ENCODE data around the gene DNM3.

The DNM3 gene

DNA sequence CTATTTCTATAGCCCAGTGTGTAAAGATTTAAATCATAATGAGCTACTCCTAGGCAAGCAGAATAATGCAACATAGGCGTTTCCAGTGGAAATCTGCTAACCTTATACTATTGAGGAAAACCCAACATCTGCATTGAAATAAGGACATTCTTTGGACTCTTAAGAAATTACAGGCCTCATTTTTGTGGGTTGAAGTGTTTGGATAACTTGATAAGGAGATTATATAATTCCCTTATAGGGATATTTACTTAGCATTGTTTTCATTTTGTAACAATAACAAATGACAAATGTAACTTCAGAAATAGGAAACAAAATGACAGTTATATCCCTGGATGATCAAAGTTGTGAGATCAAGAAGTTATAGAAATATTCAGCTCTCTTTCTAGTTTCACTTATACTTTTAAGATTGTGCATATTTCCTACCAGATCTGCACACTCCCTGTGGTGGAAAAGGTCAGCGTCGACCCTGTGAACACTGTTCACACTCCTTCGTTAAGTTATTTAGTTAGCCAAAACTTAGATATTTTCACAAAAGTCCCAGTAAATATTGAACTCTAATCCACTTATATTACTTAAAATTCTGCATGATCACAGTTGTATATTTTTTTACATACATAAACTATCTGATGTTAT is 294.8 kb downstream of the DNM3 start:
- Mint-ChIP-seq H3K4me1 (ENCODE audit: low read depth) (peaks cover 20% of the 10 kb centered on the region), H3K27me3 (no peaks in the 10 kb centered on the region), H3K27ac (no peak overlapping the region), H3K4me3 (no peak overlapping the region), H3K9me3 (no peaks in the 10 kb centered on the region), H3K36me3 (ENCODE audit: low read depth) (no peaks in the 10 kb centered on the region)
- DNase-seq, result no peak

DNA sequence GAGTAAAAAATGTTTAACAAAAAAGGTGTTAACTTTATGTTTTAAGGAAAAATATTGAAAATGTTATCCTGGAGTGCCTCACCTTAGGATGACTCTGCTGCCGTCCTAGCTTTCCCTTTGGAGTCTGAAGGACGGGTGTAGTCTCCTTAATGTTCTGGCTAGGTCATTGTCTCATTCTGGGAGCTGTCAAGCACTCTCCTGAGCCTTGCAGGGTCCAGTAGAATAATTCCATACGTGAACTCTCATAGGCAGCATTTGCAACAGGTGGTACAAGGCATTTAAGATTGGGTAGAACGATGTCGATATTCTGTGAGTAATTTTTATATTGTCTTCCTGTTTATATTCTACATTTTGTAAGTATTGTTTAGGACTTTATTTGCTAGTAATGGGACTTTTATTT is 295.6 kb downstream of the DNM3 start:
- Mint-ChIP-seq H3K27ac (no peak overlapping the region), H3K9me3 (no peaks in the 10 kb centered on the region), H3K27me3 (no peaks in the 10 kb centered on the region), H3K4me3 (no peak overlapping the region), H3K36me3 (ENCODE audit: low read depth) (no peaks in the 10 kb centered on the region), H3K4me1 (ENCODE audit: low read depth) (peaks cover 20% of the 10 kb centered on the region)
- no peak for DNase-seq

DNA sequence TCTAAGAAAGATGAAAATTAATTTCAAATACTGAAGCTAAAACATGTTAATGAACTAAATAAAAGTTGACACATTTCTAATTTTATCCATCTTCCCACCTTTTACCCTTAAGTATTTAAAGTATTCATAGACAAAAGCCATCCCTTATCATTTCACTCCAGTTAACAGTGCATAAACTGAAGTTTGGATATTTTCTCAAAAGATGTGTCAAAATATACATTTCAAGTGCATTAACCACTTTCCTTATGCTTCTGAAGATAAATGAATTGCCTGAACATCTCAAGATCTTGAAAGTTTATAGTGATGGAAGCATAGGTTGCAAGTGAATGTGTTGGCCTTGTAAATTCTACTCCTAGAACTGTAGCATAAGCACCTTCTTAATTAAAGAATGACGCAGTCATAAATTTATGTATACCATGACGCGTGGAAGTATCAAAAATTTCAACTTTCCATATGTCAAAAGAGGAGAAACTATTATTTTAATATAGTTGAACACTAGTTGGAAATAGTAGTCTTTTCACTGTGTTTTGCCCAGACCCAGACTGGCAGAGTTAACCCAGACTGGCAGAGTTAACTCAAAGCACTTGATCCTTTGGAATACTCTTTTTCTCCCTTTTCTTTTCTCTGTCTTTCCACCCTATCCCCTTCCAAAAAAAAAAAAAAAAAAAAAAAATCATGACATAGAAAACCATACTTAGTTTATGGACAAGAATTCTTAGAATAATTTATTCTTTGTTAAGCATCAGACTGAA is 296.6 kb downstream of the DNM3 start:
- Mint-ChIP-seq H3K27me3 (no peaks in the 10 kb centered on the region), H3K4me1 (ENCODE audit: low read depth) (peaks cover 20% of the 10 kb centered on the region), H3K27ac (no peak overlapping the region), H3K9me3 (no peaks in the 10 kb centered on the region), H3K36me3 (ENCODE audit: low read depth) (no peaks in the 10 kb centered on the region), H3K4me3 (no peak overlapping the region)
- no peak for DNase-seq

DNA sequence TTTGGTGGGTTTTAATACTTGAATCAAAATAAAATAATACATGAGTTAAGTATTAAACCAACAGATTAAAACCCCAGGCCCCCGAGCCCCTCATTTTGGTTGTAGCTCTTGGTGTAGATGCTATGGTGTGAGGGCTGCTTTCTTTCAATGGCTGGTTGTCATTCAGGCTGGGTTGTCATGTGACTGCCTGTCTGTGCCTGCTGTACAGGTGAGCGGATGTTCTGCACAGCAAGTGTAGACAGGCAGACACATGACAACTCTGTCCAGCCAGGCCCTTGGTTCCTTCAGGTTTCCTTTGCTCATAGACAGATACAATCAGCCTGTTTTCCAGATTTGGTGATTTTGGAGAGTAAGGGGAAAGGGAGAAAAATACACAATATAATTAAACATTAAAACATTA is 297.3 kb downstream of the DNM3 start:
- Mint-ChIP-seq H3K9me3 (no peaks in the 10 kb centered on the region), H3K36me3 (ENCODE audit: low read depth) (no peaks in the 10 kb centered on the region), H3K4me3 (no peak overlapping the region), H3K4me1 (ENCODE audit: low read depth) (peaks cover 15% of the 10 kb centered on the region), H3K27me3 (no peaks in the 10 kb centered on the region), H3K27ac (no peak overlapping the region)
- no peak for DNase-seq

DNA sequence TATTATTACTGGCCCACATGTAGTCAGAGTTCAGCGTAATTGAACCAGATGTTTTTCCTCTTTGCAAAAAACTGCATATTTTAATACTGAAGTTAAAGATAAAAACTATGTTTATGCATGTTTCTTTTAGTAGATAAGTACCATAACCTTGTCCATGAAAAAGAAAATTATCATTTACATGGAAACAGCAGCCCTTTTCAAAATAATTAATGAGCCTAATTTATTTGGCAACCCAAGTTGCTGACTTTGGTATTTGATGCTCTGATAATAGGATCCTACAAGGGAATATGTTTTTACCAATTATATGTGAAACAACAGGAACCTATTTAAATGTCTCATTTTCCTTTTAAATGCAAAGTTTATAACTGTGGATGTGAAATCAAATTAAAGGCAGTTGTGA is 297.9 kb downstream of the DNM3 start:
- no peak for DNase-seq
- H3K9me3 Mint-ChIP-seq, result no peaks in the 10 kb centered on the region
- no peak overlapping the region for H3K4me3 Mint-ChIP-seq
- no peak overlapping the region for H3K27ac Mint-ChIP-seq
- H3K4me1 Mint-ChIP-seq (ENCODE audit: low read depth), result peaks cover 10% of the 10 kb centered on the region
- H3K36me3 Mint-ChIP-seq (ENCODE audit: low read depth), result no peaks in the 10 kb centered on the region
- no peaks in the 10 kb centered on the region for H3K27me3 Mint-ChIP-seq

DNA sequence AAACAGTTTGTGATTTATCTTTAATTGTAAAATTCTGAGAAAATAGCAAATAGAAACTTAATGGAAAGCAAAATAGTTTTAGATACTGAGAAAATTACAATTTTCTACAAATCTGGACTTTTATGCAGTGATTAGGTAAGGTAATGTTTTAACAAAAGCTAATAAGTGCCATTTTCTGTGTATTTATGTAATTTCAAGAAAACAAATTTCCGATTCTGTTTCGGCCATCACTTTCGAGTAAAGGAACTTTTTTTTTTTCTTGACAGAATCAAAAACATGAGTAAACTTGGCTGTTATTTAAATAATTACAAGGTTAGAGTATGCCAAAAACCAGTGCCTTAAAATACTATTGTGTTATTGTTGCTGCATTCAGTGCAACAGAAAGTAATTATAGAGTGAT is 298.8 kb downstream of the DNM3 start:
- no peaks in the 10 kb centered on the region for H3K9me3 Mint-ChIP-seq
- H3K27ac Mint-ChIP-seq, result no peak overlapping the region
- H3K4me3 Mint-ChIP-seq, result no peak overlapping the region
- DNase-seq, result no peak
- H3K36me3 Mint-ChIP-seq (ENCODE audit: low read depth), result no peaks in the 10 kb centered on the region
- H3K4me1 Mint-ChIP-seq (ENCODE audit: low read depth), result peaks cover 6% of the 10 kb centered on the region
- H3K27me3 Mint-ChIP-seq, result no peaks in the 10 kb centered on the region

DNA sequence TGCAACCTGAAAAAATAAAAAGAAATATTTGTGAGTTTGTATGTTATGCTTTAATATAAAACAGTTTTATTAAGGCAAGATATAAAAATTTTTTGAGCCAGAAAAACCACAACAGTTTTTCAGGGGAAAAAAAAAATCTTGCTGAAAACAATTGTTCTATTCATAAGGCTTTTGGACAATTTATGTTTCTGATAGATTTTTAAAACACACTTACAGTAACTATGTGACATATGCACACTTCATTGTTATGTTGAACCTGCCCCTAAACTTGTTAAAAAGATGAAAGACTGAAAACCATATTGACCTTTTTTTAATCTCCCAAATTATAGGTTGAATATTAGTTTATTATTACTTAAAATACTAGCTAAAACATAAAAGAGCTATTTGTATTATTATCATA is 299.3 kb downstream of the DNM3 start:
- no peak overlapping the region for H3K4me3 Mint-ChIP-seq

DNA sequence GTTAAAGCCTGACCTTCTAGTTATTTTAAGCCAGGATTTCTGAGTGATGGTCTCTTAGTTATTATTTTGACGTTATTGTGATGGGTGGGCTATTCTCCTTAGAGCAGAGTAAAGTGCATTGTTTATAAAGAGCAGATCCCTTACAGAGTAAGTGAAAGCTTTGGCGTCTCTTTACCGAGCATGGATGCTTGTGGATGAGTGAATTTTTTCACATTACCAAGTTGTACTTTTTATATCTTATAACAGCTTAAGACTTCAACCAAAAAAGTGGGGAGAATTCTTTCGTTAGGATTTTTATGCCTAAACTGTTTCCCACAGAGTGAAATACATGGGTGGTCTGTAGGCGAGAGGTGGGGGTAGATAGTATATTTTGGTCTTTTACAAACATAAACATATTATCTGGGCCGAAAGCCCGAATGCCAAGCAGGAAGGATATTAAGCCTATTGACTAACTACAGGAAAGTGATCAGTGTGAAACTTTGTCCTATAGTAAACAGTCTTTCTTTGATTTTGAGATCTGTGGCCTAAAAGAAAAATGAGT is 300.1 kb downstream of the DNM3 start:
- H3K4me3 Mint-ChIP-seq, result no peak overlapping the region
- no peaks in the 10 kb centered on the region for H3K9me3 Mint-ChIP-seq
- H3K27ac Mint-ChIP-seq, result no peak overlapping the region
- DNase-seq, result no peak
- H3K36me3 Mint-ChIP-seq (ENCODE audit: low read depth), result no peaks in the 10 kb centered on the region
- no peaks in the 10 kb centered on the region for H3K27me3 Mint-ChIP-seq
- peaks cover 17% of the 10 kb centered on the region for H3K4me1 Mint-ChIP-seq (ENCODE audit: low read depth)

More for the DNA sequence above, 299.3 kb downstream of the DNM3 start:
- Mint-ChIP-seq H3K27me3 (no peaks in the 10 kb centered on the region), H3K27ac (no peak overlapping the region), H3K9me3 (no peaks in the 10 kb centered on the region), H3K4me1 (ENCODE audit: low read depth) (peaks cover 10% of the 10 kb centered on the region), H3K36me3 (ENCODE audit: low read depth) (no peaks in the 10 kb centered on the region)
- DNase-seq, result no peak

DNA sequence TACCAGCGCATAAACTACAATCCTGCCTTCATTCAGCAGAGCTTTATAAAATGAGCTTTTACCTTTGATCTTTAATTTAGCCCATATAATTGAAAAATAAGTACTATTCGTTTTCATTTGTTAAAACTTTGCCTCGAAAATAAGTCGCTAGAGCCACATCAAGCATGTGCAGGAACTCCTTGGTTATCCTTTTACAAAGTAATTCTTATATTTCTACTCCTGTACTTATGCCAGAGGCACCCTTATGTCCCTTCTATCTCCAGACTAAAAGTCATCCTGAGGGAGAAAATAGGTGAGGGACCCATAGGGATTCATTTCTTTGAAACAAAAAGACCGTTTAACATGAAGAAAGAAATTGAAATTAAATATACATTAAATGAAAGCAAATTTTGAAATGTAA is 301.0 kb downstream of the DNM3 start:
- no peak for DNase-seq
- no peaks in the 10 kb centered on the region for H3K9me3 Mint-ChIP-seq
- no peaks in the 10 kb centered on the region for H3K36me3 Mint-ChIP-seq (ENCODE audit: low read depth)
- H3K27ac Mint-ChIP-seq, result no peak overlapping the region
- H3K4me1 Mint-ChIP-seq (ENCODE audit: low read depth), result peaks cover 22% of the 10 kb centered on the region
- H3K27me3 Mint-ChIP-seq, result no peaks in the 10 kb centered on the region
- no peak overlapping the region for H3K4me3 Mint-ChIP-seq

DNA sequence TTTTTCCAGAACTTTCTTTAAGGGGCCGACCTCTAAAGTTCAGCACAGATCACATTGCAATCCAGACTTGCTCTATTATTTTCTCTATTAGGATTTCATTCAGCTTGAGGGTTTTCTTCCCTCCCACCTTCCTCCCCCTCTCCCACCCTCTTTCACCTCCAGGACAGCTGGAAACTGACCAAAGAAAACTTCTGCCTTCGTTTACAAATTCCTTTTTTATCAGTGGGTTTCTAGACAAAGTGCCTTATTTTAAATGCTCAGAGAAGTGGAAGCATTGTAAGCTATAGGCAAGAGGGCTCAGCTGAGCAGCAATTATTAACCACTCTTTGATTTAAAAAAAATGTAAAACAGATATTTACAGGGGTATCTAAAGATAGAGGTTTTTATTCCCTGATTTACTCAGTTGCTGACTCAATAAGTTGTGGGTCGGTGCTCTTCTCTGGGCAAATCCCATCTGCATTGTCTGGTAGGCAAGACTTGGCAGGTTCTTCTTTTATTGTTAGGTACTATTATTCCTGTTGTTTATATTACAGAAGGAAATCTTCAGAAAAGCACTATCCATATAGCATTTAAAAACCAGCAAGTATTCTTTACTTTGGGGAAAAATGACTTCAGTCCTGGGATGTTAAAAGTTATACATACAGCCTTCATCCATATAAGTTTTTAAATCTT is 302.2 kb downstream of the DNM3 start:
- no peak for DNase-seq
- Mint-ChIP-seq H3K4me3 (no peak overlapping the region), H3K4me1 (ENCODE audit: low read depth) (peaks cover 22% of the 10 kb centered on the region), H3K9me3 (no peaks in the 10 kb centered on the region), H3K27me3 (no peaks in the 10 kb centered on the region), H3K27ac (no peak overlapping the region), H3K36me3 (ENCODE audit: low read depth) (no peaks in the 10 kb centered on the region)

DNA sequence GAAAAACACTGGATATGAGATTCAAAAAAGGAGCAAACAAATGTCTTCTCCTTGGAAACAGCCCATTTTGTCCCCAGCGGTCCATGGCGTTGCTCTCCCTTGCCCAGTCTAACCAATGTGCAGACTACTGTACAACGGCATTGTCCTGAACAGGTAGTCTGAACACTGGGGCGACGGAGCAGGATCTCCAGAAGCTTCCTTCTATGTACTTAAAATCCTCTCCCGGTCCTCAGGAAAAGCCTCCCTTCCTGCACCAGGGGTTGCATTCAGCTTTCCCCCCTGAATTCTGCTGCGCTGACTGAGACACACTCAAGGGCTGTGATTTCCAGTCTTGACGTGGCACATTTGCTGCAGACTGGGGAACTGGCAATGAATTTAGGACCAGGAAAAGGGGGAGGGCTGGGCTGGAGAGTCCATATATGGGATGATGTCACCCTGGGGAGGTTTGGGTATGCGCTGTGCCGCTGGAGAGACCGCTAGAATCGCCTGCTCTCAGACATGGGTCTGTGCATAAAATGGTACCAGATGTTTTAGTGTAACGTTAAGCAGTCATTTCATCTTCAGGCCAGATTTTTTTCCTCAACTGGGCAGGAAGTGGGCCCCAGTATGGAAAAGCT is 303.3 kb downstream of the DNM3 start:
- Mint-ChIP-seq H3K27ac (peak overlapping the region; percentile 15), H3K4me3 (no peak overlapping the region), H3K4me1 (ENCODE audit: low read depth) (peaks cover 22% of the 10 kb centered on the region), H3K9me3 (no peaks in the 10 kb centered on the region), H3K36me3 (ENCODE audit: low read depth) (no peaks in the 10 kb centered on the region), H3K27me3 (no peaks in the 10 kb centered on the region)
- DNase-seq, result no peak

DNA sequence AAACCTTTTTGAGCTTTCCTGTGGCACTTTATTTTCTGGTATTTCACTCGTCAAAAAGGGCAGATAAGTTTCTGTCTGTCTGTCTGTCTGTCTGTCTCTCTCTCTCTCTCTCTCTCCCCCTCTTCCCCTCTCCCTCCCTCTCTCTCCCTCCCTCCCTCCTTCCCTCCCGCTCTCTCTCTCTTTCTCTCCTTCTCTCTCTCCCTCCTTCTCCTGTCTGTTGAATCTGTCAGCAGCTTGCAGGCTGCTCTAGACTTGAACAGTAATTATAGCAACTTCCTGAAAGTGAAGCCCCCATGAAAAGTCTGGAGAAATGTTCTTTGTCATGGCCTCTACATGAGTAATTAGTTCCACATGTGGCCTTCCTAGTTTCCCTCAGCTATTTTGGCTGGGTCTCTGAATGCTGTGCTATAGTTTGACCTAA is 303.9 kb downstream of the DNM3 start:
- H3K9me3 Mint-ChIP-seq, result no peaks in the 10 kb centered on the region
- H3K36me3 Mint-ChIP-seq (ENCODE audit: low read depth), result no peaks in the 10 kb centered on the region
- H3K27me3 Mint-ChIP-seq, result no peaks in the 10 kb centered on the region
- DNase-seq, result no peak
- H3K27ac Mint-ChIP-seq, result peak overlapping the region; percentile 38
- H3K4me1 Mint-ChIP-seq (ENCODE audit: low read depth), result peaks cover 22% of the 10 kb centered on the region
- H3K4me3 Mint-ChIP-seq, result no peak overlapping the region

DNA sequence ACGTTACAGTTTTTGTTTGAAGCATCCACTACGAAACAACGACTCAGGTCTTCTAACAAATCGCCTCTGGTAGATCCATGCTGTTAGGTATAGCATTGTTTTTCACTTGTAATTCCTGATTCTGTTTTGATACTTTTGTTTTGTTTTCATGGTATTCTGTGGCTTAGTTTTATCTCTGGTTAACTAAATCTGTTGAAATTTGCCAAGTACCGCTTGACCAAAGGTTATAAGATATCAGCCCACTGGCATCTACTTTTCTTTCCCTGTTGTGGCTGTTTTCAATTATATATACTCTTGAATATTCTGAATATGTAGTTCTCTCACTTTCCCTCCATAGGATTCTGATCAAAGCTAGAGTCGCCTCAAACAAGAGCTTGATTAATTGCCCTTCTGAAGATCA is 304.4 kb downstream of the DNM3 start:
- DNase-seq, result no peak
- peak overlapping the region; percentile 38 for H3K27ac Mint-ChIP-seq
- H3K4me3 Mint-ChIP-seq, result no peak overlapping the region
- H3K27me3 Mint-ChIP-seq, result no peaks in the 10 kb centered on the region
- no peaks in the 10 kb centered on the region for H3K36me3 Mint-ChIP-seq (ENCODE audit: low read depth)
- H3K9me3 Mint-ChIP-seq, result no peaks in the 10 kb centered on the region
- peaks cover 22% of the 10 kb centered on the region for H3K4me1 Mint-ChIP-seq (ENCODE audit: low read depth)

DNA sequence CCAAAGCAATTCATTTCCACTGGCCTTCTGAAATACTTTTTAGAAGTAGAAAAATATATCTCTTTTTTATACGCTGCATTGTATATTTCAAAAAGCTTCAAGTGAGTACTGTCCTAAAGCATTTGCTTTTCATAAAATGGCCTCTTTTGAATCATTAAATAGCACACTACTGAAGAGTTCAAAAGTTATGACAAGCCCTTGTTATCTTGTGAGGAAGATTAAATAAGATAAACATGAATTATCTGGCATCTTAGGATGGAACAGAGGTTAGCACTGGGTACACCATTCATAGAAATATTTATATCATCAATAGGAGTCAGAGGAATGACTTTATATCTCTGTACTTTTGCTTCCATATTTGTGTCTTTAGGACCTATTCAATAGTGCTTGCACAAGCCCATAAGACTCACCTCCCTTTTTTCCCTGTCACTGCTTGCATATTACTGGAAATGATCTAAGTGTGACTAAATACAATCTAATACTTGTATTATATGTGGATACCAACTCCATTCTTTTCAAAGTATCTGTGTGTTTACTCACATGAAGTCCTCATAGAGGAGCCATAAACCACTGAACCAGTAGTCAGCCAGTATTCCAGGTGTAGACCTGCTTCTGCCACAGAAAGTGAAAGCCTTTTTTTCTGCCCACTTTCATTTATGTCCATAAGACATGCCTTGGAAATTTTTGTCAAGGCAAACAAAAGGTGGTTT is 305.0 kb downstream of the DNM3 start:
- no peak for DNase-seq
- no peak overlapping the region for H3K4me3 Mint-ChIP-seq
- no peaks in the 10 kb centered on the region for H3K27me3 Mint-ChIP-seq
- H3K27ac Mint-ChIP-seq, result no peak overlapping the region
- no peaks in the 10 kb centered on the region for H3K36me3 Mint-ChIP-seq (ENCODE audit: low read depth)
- H3K9me3 Mint-ChIP-seq, result no peaks in the 10 kb centered on the region
- peaks cover 22% of the 10 kb centered on the region for H3K4me1 Mint-ChIP-seq (ENCODE audit: low read depth)
